A673 (cell line): ENCODE data around the gene CDHR4. TPM values are rescaled to one million over a fixed set of nuclear protein-coding genes. Genes with fewer than 3 reads are reported as not detected.

Experiments
- BruUV-seq: library from RNA; stranded (reverse); fragments of 400-500 nt; replicated peaks from 2 replicates; lab custom pipeline; 2021; lab: Mats Ljungman, UMichigan
- CTCF ChIA-PET: fragments of 300-600 bp; sonication (Branson Sonifier 250); formaldehyde crosslinking; loops from one replicate; lab custom pipeline; 2022; ENCODE audit warnings: antibody characterized with exemption; lab: Charles Lee
- POLR2A ChIA-PET: fragments of 300-600 bp; sonication (Branson Sonifier 250); formaldehyde crosslinking; loops from one replicate; lab custom pipeline; 2022; ENCODE audit warnings: antibody characterized with exemption; ENCODE audit not compliant: low non-redundant PET; lab: Charles Lee
- DNase-seq: peaks from one replicate; pipeline ENCODE4 v3.0.0-alpha.2; 2015; ENCODE audit warnings: low spot score
- H3K27ac ChIP-seq: fragments of 200-600 bp; sonication (generic); 2 replicates; pipeline ENCODE4 v1.5.1; 2016; ENCODE audit warnings: mixed run types, low read depth, mild to moderate bottlenecking, mixed read lengths, antibody characterized with exemption, low read length; ENCODE audit not compliant: poor library complexity, severe bottlenecking
- H3K27me3 ChIP-seq: fragments of 200-600 bp; sonication (generic); replicated peaks from 2 replicates; pipeline ENCODE4 v1.6.1; 2017; ENCODE audit warnings: mixed run types, low read depth, mild to moderate bottlenecking, mixed read lengths, antibody characterized with exemption, low read length; ENCODE audit not compliant: insufficient read depth, poor library complexity
- H3K36me3 ChIP-seq: fragments of 200-600 bp; sonication (generic); 2 replicates; pipeline ENCODE4 v1.6.1; 2016; ENCODE audit warnings: mixed run types, mild to moderate bottlenecking, mixed read lengths, antibody characterized with exemption, low read length; ENCODE audit not compliant: insufficient read depth, poor library complexity, severe bottlenecking
- H3K4me1 ChIP-seq: fragments of 200-600 bp; sonication (generic); 2 replicates; pipeline ENCODE4 v1.6.1; 2017; ENCODE audit warnings: mixed run types, mild to moderate bottlenecking, mixed read lengths, antibody characterized with exemption, low read length; ENCODE audit not compliant: insufficient read depth, poor library complexity, severe bottlenecking
- H3K4me3 ChIP-seq: fragments of 200-600 bp; sonication (generic); 2 replicates; pipeline ENCODE4 v1.5.1; 2016; ENCODE audit warnings: low read depth, mixed run types, mild to moderate bottlenecking, mixed read lengths, low read length; ENCODE audit not compliant: poor library complexity, severe bottlenecking
- H3K9me3 ChIP-seq: fragments of 200-600 bp; sonication (generic); 2 replicates; pipeline ENCODE4 v1.6.1; 2016; ENCODE audit warnings: mixed run types, low read depth, mild to moderate bottlenecking, mixed read lengths, antibody characterized with exemption, low read length; ENCODE audit not compliant: poor library complexity, severe bottlenecking
- CTCF ChIP-seq: fragments of 300-800, 200-600 bp; sonication (generic); conservative IDR thresholded peaks from 2 replicates; pipeline ENCODE4 v1.5.1; 2017; ENCODE audit warnings: low read depth, mild to moderate bottlenecking, antibody characterized with exemption, low read length, moderate library complexity, mixed read lengths
- EZH2 ChIP-seq: fragments of 200-600 bp; sonication (generic); IDR thresholded peaks from 2 replicates; pipeline ENCODE4 v1.6.1; 2017; ENCODE audit warnings: borderline replicate concordance, low read depth, mild to moderate bottlenecking, mixed read lengths, antibody characterized with exemption, low read length; ENCODE audit not compliant: poor library complexity, severe bottlenecking
- intact Hi-C: fragments of 100-400 bp; cut with micrococcal nuclease; formaldehyde crosslinking; loops from one replicate; pipeline ENCODE4 v1.10.0; 2022; ENCODE audit not compliant: unreplicated experiment
- total RNA-seq: library from RNA; stranded (reverse); gene quantifications from 2 replicates; pipeline ENCODE4 v1.2.3, GENCODE V29; 2021

CDHR4 gene
- total RNA-seq, 1 experiment from 2014 or later = not detected

- intact Hi-C loops = no loop called here
- POLR2A ChIA-PET = no interaction called here
- no peak overlapping the region for H3K27ac ChIP-seq
- H3K9me3 ChIP-seq = no peaks in the 10 kb centered on the region
- no peak for DNase-seq
- H3K36me3 ChIP-seq = no peaks in the 10 kb centered on the region
- CTCF ChIA-PET = no interaction called here
- no TSS peak for BruUV-seq
- no peaks in the 10 kb centered on the region for H3K4me1 ChIP-seq
- TF ChIP-seq CTCF (no peak), EZH2 (no peak)
- H3K4me3 ChIP-seq = no peak overlapping the region
- no peaks in the 10 kb centered on the region for H3K27me3 ChIP-seq
These were observed 35.7 kb downstream of the CDHR4 start for GRCh38 chr3:49763981-49764380.

- TF ChIP-seq EZH2 (no peak), CTCF (no peak)
- CTCF ChIA-PET = no interaction called here
- DNase-seq = no peak
- POLR2A ChIA-PET = no interaction called here
- no TSS peak for BruUV-seq
- H3K27me3 ChIP-seq = no peaks in the 10 kb centered on the region
- intact Hi-C loops = no loop called here
- no peaks in the 10 kb centered on the region for H3K4me1 ChIP-seq
- no peak overlapping the region for H3K4me3 ChIP-seq
- no peak overlapping the region for H3K27ac ChIP-seq
- H3K9me3 ChIP-seq = no peaks in the 10 kb centered on the region
- H3K36me3 ChIP-seq = no peaks in the 10 kb centered on the region
These were observed 38.0 kb downstream of the CDHR4 start for GRCh38 chr3:49761661-49762060.

- BruUV-seq = no TSS peak
- DNase-seq = no peak
- Histone ChIP-seq H3K36me3 (no peaks in the 10 kb centered on the region), H3K4me1 (no peaks in the 10 kb centered on the region), H3K27ac (no peak overlapping the region), H3K4me3 (no peak overlapping the region), H3K9me3 (no peaks in the 10 kb centered on the region), H3K27me3 (no peaks in the 10 kb centered on the region)
- no peak for TF ChIP-seq EZH2
- TF ChIP-seq CTCF = no peak
- ChIA-PET CTCF (no interaction called here), POLR2A (no interaction called here)
- intact Hi-C loops = no loop called here
These were observed 40.4 kb downstream of the CDHR4 start for GRCh38 chr3:49759226-49759625.
